ENCODE results near the gene AHNAK. TPM values are rescaled to one million over a fixed set of nuclear protein-coding genes. Genes with fewer than 3 reads are reported as not detected.

Gene AHNAK
- total and polyA plus RNA-seq, 2 of the 8 experiments (the other 6 are each of a cell fraction or from before 2014, with no cell fraction given) = 2.0 to 5.8 TPM

GRCh38 chr11:62419943-62420342 is 126.7 kb downstream of the AHNAK start:
- no peak overlapping the region for H2BK15ac ChIP-seq (ENCODE audit: low read length)
- no peak overlapping the region for H3K23ac ChIP-seq (ENCODE audit: insufficient read length)
- no peak overlapping the region for H3K27ac ChIP-seq (ENCODE audit: low read depth, low read length)
- H3K4me3 ChIP-seq (ENCODE audit: extremely low read depth in 1 of 4, insufficient read depth in 2 of 4, low read depth in 3 of 4, low read length in 4 of 4) = no peak overlapping the region
- H4K5ac ChIP-seq (ENCODE audit: insufficient read length, low read depth, low read length) = no peak overlapping the region
- no peak overlapping the region for H2BK12ac ChIP-seq (ENCODE audit: low read depth, low read length)
- no peak overlapping the region for H3K18ac ChIP-seq (ENCODE audit: extremely low read depth, low read length)
- H4K91ac ChIP-seq (replicated peaks; ENCODE audit: insufficient read length, low read length) = no peak overlapping the region
- H2BK20ac ChIP-seq (ENCODE audit: low read length) = no peak overlapping the region
- no peak overlapping the region for H3K56ac ChIP-seq (replicated peaks; ENCODE audit: insufficient read length, low read depth, low read length)
- WGBS, 2 experiments (ENCODE audit: extremely low coverage in 1 of 2, insufficient coverage in 1 of 2, insufficient read length in 1 of 2, insufficient replicate concordance in 2 of 2, low coverage in 1 of 2, low lambda C conversion rate in 2 of 2, missing lambda C conversion rate in 1 of 2) = 82% methylated on average over 1 of the region's 1 CpG; no CpG with 5 or more reads in 1 of the 2 experiments
- no peaks in the 10 kb centered on the region for H3K9me3 ChIP-seq (ENCODE audit: insufficient read depth in 2 of 2, low read depth in 1 of 2, low read length in 1 of 2)
- H3K4me1 ChIP-seq (replicated peaks in 1 of 4; ENCODE audit: control insufficient read depth in 3 of 4, insufficient read depth in 4 of 4, low read length in 3 of 4) = 0 out of 7 replicates have a peak, but pooled peaks cover 0 to 2% (median 0%) of the 10 kb centered on the region in 4 experiments
- no peak overlapping the region for H3K9ac ChIP-seq (replicated peaks in 1 of 4; ENCODE audit: extremely low read depth in 1 of 4, low read depth in 3 of 4, low read length in 3 of 4)
- no peak overlapping the region for H2AFZ ChIP-seq (ENCODE audit: low read length)
- FAIRE-seq (no peak), DNase-seq (ENCODE audit: low read depth in 1 of 2, low spot score in 2 of 2) (no peak)
- H3K79me2 ChIP-seq (ENCODE audit: control insufficient read depth in 1 of 2, insufficient read depth in 2 of 2, low read length in 2 of 2) = no peaks in the 10 kb centered on the region
- CTCF ChIA-PET (ENCODE audit: partially characterized antibody) = interaction anchor here (0.6 to 7.5 kb wide), 8 partner anchors 10 to 273 kb away, joined by 3 to 82 read pairs (median 6); no protein-coding TSS in a partner anchor
- no peaks in the 10 kb centered on the region for H4K20me1 ChIP-seq (replicated peaks in 1 of 2; ENCODE audit: control insufficient read depth in 1 of 2, insufficient read depth in 2 of 2, low read length in 2 of 2)
- no peak overlapping the region for H2BK120ac ChIP-seq (replicated peaks; ENCODE audit: low read depth, low read length)
- no peak overlapping the region for H3K4me2 ChIP-seq (ENCODE audit: insufficient read depth in 1 of 2, low read depth in 2 of 2, low read length in 2 of 2)
- no peaks in the 10 kb centered on the region for H3K36me3 ChIP-seq (ENCODE audit: control insufficient read depth in 2 of 4, insufficient read depth in 4 of 4, low read length in 3 of 4)
- H3K14ac ChIP-seq (ENCODE audit: insufficient read length) = no peak overlapping the region
- H3K4ac ChIP-seq (replicated peaks; ENCODE audit: insufficient read length, low read depth, low read length) = no peak overlapping the region
- peaks cover 2% of the 10 kb centered on the region; the same call in 1 of the 2 replicates for H3K23me2 ChIP-seq (ENCODE audit: low read depth, low read length)
- POLR2A ChIA-PET (ENCODE audit: partially characterized antibody) = interaction anchor here (0.7 to 1.8 kb wide), 5 partner anchors 9 to 171 kb away, joined by 3 to 5 read pairs (median 4); partner anchors contain the start of gene EEF1G
- H3K27me3 ChIP-seq (replicated peaks in 1 of 4; ENCODE audit: control insufficient read depth in 3 of 4, extremely low read depth in 1 of 4, insufficient read depth in 3 of 4, low read length in 3 of 4) = peaks cover 0 to 15% (median 10%) of the 10 kb centered on the region in 4 experiments; a peak in 6 of 7 replicates
- H2BK5ac ChIP-seq (ENCODE audit: low read depth, low read length) = no peak overlapping the region
- H3K79me1 ChIP-seq (ENCODE audit: low read depth, low read length) = no peaks in the 10 kb centered on the region
- H4K8ac ChIP-seq (ENCODE audit: extremely low read depth, insufficient read depth, low read length) = no peak overlapping the region
- no peak overlapping the region for H2AK5ac ChIP-seq (ENCODE audit: low read depth, low read length)
